ENCODE results near the gene CDSN.

Gene CDSN

GRCh38 chr6:31144296-31144969 lies 24.2 kb upstream of the CDSN start:
- DNase-seq, result no peak

GRCh38 chr6:31143148-31143547 lies 22.9 kb upstream of the CDSN start:
- peak; percentile 70 for DNase-seq

GRCh38 chr6:31142361-31142761 lies 22.1 kb upstream of the CDSN start:
- no peak for DNase-seq

GRCh38 chr6:31140643-31141042 lies 20.4 kb upstream of the CDSN start:
- no peak for DNase-seq

GRCh38 chr6:31139599-31139998 lies 19.4 kb upstream of the CDSN start:
- peak; percentile 93 for DNase-seq

- no peak for DNase-seq
Measured at GRCh38 chr6:31138982-31139381, 18.7 kb upstream of the CDSN start, which contains the start of gene PSORS1C2. PSORS1C2 (minus strand) TSS chr6:31139066; CDS start chr6:31139026, 40 bp downstream.

- DNase-seq, result no peak
Measured at GRCh38 chr6:31135710-31136109, 15.5 kb upstream of the CDSN start.

- no peak for DNase-seq
Measured at GRCh38 chr6:31132806-31133205, 12.6 kb upstream of the CDSN start.

- DNase-seq, result no peak
Measured at GRCh38 chr6:31131595-31131994, 11.3 kb upstream of the CDSN start.

GRCh38 chr6:31130751-31131150 lies 10.5 kb upstream of the CDSN start:
- DNase-seq, result no peak

GRCh38 chr6:31129130-31129529 lies 8.9 kb upstream of the CDSN start:
- DNase-seq, result no peak

GRCh38 chr6:31128093-31128676 lies 7.9 kb upstream of the CDSN start:
- DNase-seq, result peak; percentile 34

- DNase-seq, result no peak
Measured at GRCh38 chr6:31126396-31127175, 6.3 kb upstream of the CDSN start.

GRCh38 chr6:31125586-31126363 lies 5.5 kb upstream of the CDSN start:
- DNase-seq, result peak; percentile 84

GRCh38 chr6:31125162-31125561 lies 4.9 kb upstream of the CDSN start:
- no peak for DNase-seq

- peak; percentile 70 for DNase-seq
Measured at GRCh38 chr6:31122791-31123706, 2.8 kb upstream of the CDSN start.

- DNase-seq, result no peak
Measured at GRCh38 chr6:31121131-31121790, 1.0 kb upstream of the CDSN start.

- DNase-seq, result no peak
Measured at GRCh38 chr6:31118178-31118577, 2.1 kb downstream of the CDSN start.

GRCh38 chr6:31116661-31117385 lies 3.4 kb downstream of the CDSN start:
- DNase-seq, result peak; percentile 19

GRCh38 chr6:31115941-31116560 lies 4.2 kb downstream of the CDSN start:
- no peak for DNase-seq

Data from fibroblast of skin of scalp (primary cell).